CD8-positive, alpha-beta memory T cell (primary cell): Measurements from ENCODE around the gene SPN. TPM values are rescaled to one million over a fixed set of nuclear protein-coding genes. Genes with fewer than 3 reads are reported as not detected.
A peak's percentile ranks its signal among the peaks of the same experiment; 100 is the strongest.
"Not testable (repeated sequence)": the region's sequence is repeated elsewhere in the genome, so short reads cannot be mapped to it uniquely, and the experiment has no call there.

ENCODE experiments used
- CTCF ChIA-PET: fragments of 350-600 bp; sonication (Branson Sonifier 250); formaldehyde crosslinking; loops from one replicate; lab custom pipeline; 2021; ENCODE audit warnings: antibody characterized with exemption; lab: Charles Lee
- POLR2A ChIA-PET: fragments of 350-600 bp; sonication (Branson Sonifier 250); formaldehyde crosslinking; loops from one replicate; lab custom pipeline; 2021; ENCODE audit warnings: antibody characterized with exemption; lab: Charles Lee
- DNase-seq, 5 donors: peaks; one replicate each; pipeline versions ENCODE4 v3.0.0 to v3.0.0-alpha.2; 2020 to 2022; ENCODE audit warnings: mixed read lengths in 1 of 5
- H3K27ac ChIP-seq: one replicate; pipeline ENCODE4 v1.7.0; 2013; ENCODE audit warnings: low read depth, mild to moderate bottlenecking, low read length, moderate library complexity
- H3K27me3 ChIP-seq: 2 replicates; pipeline ENCODE4 v1.7.0; 2013; ENCODE audit warnings: low read length, mild to moderate bottlenecking; ENCODE audit not compliant: insufficient read depth, poor library complexity, severe bottlenecking
- H3K36me3 ChIP-seq: 2 replicates; pipeline ENCODE4 v1.7.0; 2013; ENCODE audit warnings: mild to moderate bottlenecking, low read length, moderate library complexity; ENCODE audit not compliant: insufficient read depth
- H3K4me1 ChIP-seq: 2 replicates; pipeline ENCODE4 v1.7.0; 2013; ENCODE audit warnings: mild to moderate bottlenecking, low read length, moderate library complexity; ENCODE audit not compliant: insufficient read depth
- H3K4me3 ChIP-seq: 2 replicates; pipeline ENCODE4 v1.7.0; 2013; ENCODE audit warnings: mild to moderate bottlenecking, low read length
- H3K9me3 ChIP-seq: 2 replicates; pipeline ENCODE4 v1.7.0; 2013; ENCODE audit warnings: mild to moderate bottlenecking, low read length
- H3K27ac Mint-ChIP-seq, 8 donors: one replicate each; pipeline ENCODE4 v1.8.0; 2020 to 2021; ENCODE audit warnings: mixed read lengths in 8 of 8, mild to moderate bottlenecking in 6 of 8, inconsistent platforms in 3 of 8, moderate library complexity in 3 of 8
- H3K27me3 Mint-ChIP-seq, 2 donors: one replicate each; pipeline ENCODE4 v1.8.0; 2020 to 2021; ENCODE audit warnings: mixed read lengths in 2 of 2, mild to moderate bottlenecking in 1 of 2, moderate library complexity in 1 of 2
- H3K36me3 Mint-ChIP-seq, 3 donors: one replicate each; pipeline ENCODE4 v1.8.0; 2020 to 2021; ENCODE audit warnings: mixed read lengths in 3 of 3, inconsistent platforms in 1 of 3, mild to moderate bottlenecking in 1 of 3
- H3K4me1 Mint-ChIP-seq, 3 donors: one replicate each; pipeline ENCODE4 v1.8.0; 2020 to 2021; ENCODE audit warnings: mixed read lengths in 3 of 3, inconsistent platforms in 1 of 3, mild to moderate bottlenecking in 1 of 3
- H3K4me3 Mint-ChIP-seq, 7 donors: one replicate each; pipeline ENCODE4 v1.8.0; 2020 to 2021; ENCODE audit warnings: mixed read lengths in 7 of 7, mild to moderate bottlenecking in 6 of 7, moderate library complexity in 4 of 7, inconsistent platforms in 2 of 7
- H3K9me3 Mint-ChIP-seq, 5 donors: one replicate each; pipeline ENCODE4 v1.8.0; 2020 to 2022; ENCODE audit warnings: mixed read lengths in 5 of 5, mild to moderate bottlenecking in 3 of 5, moderate library complexity in 2 of 5, inconsistent platforms in 1 of 5
- polyA plus RNA-seq: library from polyadenylated mRNA; unstranded; fragments of 300-500 nt; fragmentation: Illumina TruSeq; gene quantifications from one replicate; pipeline ENCODE4 v1.2.3, GENCODE V29; 2021
- total RNA-seq, 2 experiments: library from RNA; stranded (reverse); gene quantifications; one replicate each; pipeline ENCODE4 v1.2.3, GENCODE V29; 2021

The SPN gene, protein sequence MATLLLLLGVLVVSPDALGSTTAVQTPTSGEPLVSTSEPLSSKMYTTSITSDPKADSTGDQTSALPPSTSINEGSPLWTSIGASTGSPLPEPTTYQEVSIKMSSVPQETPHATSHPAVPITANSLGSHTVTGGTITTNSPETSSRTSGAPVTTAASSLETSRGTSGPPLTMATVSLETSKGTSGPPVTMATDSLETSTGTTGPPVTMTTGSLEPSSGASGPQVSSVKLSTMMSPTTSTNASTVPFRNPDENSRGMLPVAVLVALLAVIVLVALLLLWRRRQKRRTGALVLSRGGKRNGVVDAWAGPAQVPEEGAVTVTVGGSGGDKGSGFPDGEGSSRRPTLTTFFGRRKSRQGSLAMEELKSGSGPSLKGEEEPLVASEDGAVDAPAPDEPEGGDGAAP
- total RNA-seq (100 to 1,000 TPM; 136 to 144 TPM), polyA plus RNA-seq (255 TPM)

DNA sequence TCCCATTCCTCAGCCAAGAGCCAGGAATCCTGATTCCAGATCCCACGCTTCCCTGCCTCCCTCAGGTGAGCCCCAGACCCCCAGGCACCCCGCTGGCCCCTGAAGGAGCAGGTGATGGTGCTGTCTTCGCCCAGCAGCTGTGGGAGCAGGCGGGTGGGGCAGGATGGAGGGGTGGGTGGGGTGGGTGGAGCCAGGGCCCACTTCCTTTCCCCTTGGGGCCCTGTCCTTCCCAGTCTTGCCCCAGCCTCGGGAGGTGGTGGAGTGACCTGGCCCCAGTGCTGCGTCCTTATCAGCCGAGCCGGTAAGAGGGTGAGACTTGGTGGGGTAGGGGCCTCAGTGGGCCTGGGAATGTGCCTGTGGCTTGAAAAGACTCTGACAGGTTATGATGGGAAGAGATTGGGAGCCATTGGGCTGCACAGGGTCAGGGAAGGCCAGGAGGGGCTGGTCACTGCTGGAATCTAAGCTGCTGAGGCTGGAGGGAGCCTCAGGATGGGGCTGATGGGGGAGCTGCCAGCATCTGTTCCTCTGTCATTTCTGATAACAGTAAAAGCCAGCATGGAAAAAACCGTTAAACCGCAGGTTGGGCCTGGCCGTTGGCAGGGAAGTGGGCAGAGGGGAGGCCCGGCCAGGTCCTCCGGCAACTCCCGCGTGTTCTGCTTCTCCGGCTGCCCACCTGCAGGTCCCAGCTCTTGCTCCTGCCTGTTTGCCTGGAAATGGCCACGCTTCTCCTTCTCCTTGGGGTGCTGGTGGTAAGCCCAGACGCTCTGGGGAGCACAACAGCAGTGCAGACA is at the start of gene SPN:
TSS of gene SPN (plus strand) at position 232 of the 791 bp plus-strand sequence. CDS start at position 714, 482 bp downstream.
- peak; percentile 21 to 66 (median 23) for DNase-seq

DNA sequence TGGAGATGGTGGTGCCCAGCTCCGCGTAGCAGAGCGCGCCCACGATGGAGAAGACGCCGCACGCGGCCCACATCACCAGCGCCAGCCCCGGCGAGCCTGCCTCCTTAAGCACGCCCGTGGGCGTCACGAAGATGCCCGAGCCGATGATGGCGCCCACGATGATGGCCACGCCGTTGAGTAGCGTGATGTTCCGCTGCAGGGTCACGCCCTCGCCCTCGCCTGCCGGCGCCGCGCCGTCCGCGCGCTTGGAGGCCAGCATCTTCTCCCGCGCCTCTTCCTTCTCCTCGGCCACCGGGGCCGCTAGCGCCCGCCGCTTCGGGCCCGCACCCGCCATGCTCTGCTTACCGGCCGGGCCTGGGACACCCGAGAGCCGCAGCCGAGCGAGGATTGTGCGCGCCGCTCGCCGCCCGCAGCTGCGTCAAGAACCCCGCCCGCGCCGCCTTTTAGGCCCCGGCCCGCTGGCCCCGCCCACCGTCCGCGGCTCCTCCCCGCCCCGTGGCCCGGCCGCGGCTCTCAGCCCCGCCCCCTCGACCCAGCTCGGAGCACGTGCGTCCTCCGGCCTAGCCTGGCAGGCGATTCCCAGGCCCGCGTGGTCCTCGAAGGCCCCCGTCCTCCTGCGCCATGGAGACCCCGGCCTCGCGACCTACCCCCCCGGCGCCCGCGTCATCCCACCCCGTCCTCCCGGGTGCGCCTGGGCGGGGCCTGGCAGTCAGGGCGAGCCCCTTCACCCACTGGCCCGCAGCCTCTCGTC is 49.6 kb upstream of the SPN start:
- H3K27me3 Mint-ChIP-seq, H3K36me3 ChIP-seq, CTCF ChIA-PET, H3K9me3 Mint-ChIP-seq, H3K9me3 ChIP-seq, H3K4me1 ChIP-seq, H3K27me3 ChIP-seq: not testable (repeated sequence)
- H3K4me3 ChIP-seq: peak overlapping the region; percentile 71
- Mint-ChIP-seq H3K36me3 (peaks cover 0 to 11% (median 0%) of the 10 kb centered on the region in 3 donors), H3K4me3 (peak overlapping the region; percentile 87 to 92 (median 91)), H3K27ac (peak overlapping the region; percentile 82 to 96 (median 92)), H3K4me1 (peaks cover 19 to 21% (median 20%) of the 10 kb centered on the region in 3 donors)
- peak; percentile 85 to 90 (median 86) for DNase-seq
- peak overlapping the region; percentile 65 for H3K27ac ChIP-seq
- POLR2A ChIA-PET: interaction anchor here (0.7 to 2.5 kb wide), 2 partner anchors 18 to 625 kb away, joined by 3 to 11 read pairs; no protein-coding TSS in a partner anchor

More for the DNA sequence above, at the start of gene SPN:
- no peaks in the 10 kb centered on the region for H3K36me3 ChIP-seq
- H3K9me3 ChIP-seq: no peaks in the 10 kb centered on the region
- ChIA-PET POLR2A (interaction anchor here (0.8 kb wide), 1 partner anchor 16 kb away, joined by 4 read pairs; the partner anchor contains the start of gene QPRT), CTCF (interaction anchor here (0.7 to 1.3 kb wide), 6 partner anchors 22 to 664 kb away, joined by 3 to 5 read pairs (median 3); no protein-coding TSS in a partner anchor)
- peak within 1 kb of the TSS; percentile 83 for H3K4me3 ChIP-seq
- peak within 1 kb of the TSS; percentile 77 for H3K27ac ChIP-seq
- Mint-ChIP-seq H3K4me1 (peaks cover 57 to 69% (median 64%) of the 10 kb centered on the region in 3 donors), H3K27ac (peak within 1 kb of the TSS; percentile 92 to 99 (median 98)), H3K27me3 (peaks cover 0 to 9% of the 10 kb centered on the region in 2 donors), H3K9me3 (peaks cover 0 to 4% (median 0%) of the 10 kb centered on the region in 5 donors), H3K4me3 (peak within 1 kb of the TSS; percentile 98 to 100 (median 99)), H3K36me3 (peaks cover 12 to 45% (median 18%) of the 10 kb centered on the region in 3 donors)
- H3K4me1 ChIP-seq: peaks cover 43% of the 10 kb centered on the region
- no peaks in the 10 kb centered on the region for H3K27me3 ChIP-seq

DNA sequence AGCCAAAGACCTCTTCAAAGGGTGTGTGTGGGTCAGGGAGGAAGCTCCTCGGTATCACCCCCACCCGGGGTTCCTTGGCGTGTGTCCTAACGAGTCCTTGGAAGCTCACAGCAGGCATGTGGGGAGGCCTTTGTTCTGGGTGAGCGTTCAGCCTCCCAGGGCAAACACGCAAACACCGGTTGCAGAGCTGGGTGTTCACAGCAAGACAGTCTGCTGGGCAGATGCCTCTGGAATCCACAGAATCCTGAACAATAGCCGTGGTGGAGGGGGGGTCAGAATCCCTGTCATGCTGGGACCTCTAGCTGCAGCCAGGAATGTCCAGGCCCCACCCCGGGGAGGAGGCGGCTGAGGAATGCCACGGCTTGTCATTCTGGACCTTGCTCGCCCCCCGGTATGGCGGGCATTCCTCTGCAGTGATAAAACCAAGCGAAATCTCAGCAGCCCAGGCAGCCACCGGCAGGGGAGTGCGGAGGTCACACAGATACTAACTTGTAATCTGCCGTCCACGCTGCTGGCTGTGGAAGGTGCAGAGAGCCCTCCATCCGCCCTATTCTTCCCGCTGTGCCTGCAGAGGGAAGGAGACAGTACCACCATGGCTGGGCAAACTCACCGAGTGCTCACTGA is 48.2 kb upstream of the SPN start:
- H3K9me3 ChIP-seq, DNase-seq, H3K9me3 Mint-ChIP-seq, H3K4me1 ChIP-seq, H3K36me3 Mint-ChIP-seq, H3K27ac Mint-ChIP-seq, CTCF ChIA-PET, POLR2A ChIA-PET, H3K27ac ChIP-seq, H3K36me3 ChIP-seq, H3K4me3 ChIP-seq, H3K27me3 ChIP-seq, H3K27me3 Mint-ChIP-seq: not testable (repeated sequence)
- Mint-ChIP-seq H3K4me1 (peaks cover 11 to 15% (median 12%) of the 10 kb centered on the region in 3 donors), H3K4me3 (peak overlapping the region in 1 of 7 donors; percentile 28)

- Mint-ChIP-seq H3K27ac (peak overlapping the region in 2 of 8 donors; percentile 34 to 53), H3K4me1 (peaks cover 11 to 13% (median 12%) of the 10 kb centered on the region in 3 donors), H3K4me3 (peak overlapping the region in 1 of 7 donors; percentile 79)
- DNase-seq, POLR2A ChIA-PET, H3K9me3 Mint-ChIP-seq, H3K27me3 Mint-ChIP-seq, H3K4me1 ChIP-seq, H3K27ac ChIP-seq, H3K27me3 ChIP-seq, H3K36me3 Mint-ChIP-seq, H3K9me3 ChIP-seq, H3K4me3 ChIP-seq, H3K36me3 ChIP-seq, CTCF ChIA-PET: not testable (repeated sequence)
These were observed 46.9 kb upstream of the SPN start for GRCh38 chr16:29616127-29616526.

DNA sequence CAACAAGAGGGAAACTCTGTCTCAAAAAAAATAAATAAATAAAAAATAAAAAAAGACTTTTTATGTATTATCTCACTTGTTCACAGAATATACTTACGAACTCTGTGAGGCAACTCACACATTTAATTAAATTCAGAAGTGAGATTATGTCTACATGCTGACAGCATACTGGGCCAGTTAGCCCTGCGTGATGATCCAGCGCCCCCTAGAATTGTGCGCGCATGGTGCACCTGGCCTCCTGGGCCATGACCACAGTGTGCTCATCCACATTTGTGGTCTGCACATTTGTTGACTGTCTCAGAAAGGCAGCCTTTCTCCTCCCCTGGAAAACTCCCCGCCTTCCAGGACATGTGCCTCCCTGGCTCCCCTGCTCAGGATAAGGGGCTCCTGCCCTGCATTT is 42.5 kb upstream of the SPN start:
- CTCF ChIA-PET, H3K9me3 ChIP-seq, H3K4me3 ChIP-seq, H3K9me3 Mint-ChIP-seq, H3K27ac ChIP-seq, H3K27me3 ChIP-seq, H3K27ac Mint-ChIP-seq, H3K4me1 Mint-ChIP-seq, H3K4me1 ChIP-seq, H3K36me3 ChIP-seq, H3K27me3 Mint-ChIP-seq, H3K36me3 Mint-ChIP-seq, H3K4me3 Mint-ChIP-seq, POLR2A ChIA-PET: not testable (repeated sequence)
- DNase-seq: peak in 1 of 5 donors; percentile 50

DNA sequence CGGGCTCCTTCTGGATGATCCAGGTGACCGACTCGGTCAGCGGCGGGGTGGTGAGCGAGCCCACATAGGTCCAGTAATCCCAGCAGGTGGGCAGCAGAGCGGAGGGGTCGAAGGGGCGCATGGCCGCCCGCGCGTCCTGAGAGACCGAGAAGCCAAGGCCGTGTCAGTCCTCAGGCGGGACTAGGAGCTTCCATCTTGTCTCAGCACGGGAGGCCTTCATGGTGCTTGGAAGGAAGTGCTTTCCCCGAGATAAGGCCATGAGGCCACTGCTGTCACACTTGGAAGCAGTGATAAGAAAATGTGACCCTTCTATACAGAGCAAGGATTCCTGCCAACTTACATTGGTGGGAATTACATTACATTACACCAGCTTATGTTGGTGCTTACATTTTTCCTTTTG is 40.3 kb upstream of the SPN start:
- peaks cover 11 to 14% (median 11%) of the 10 kb centered on the region in 3 donors for H3K4me1 Mint-ChIP-seq
- not testable (repeated sequence) for H3K36me3 Mint-ChIP-seq

GRCh38 chr16:29623253-29623652 is 39.8 kb upstream of the SPN start:
- H3K27ac ChIP-seq, H3K9me3 ChIP-seq, H3K27ac Mint-ChIP-seq, DNase-seq, H3K27me3 ChIP-seq, H3K36me3 ChIP-seq, H3K4me3 Mint-ChIP-seq, H3K27me3 Mint-ChIP-seq, H3K9me3 Mint-ChIP-seq, POLR2A ChIA-PET, H3K36me3 Mint-ChIP-seq, H3K4me1 ChIP-seq, CTCF ChIA-PET, H3K4me3 ChIP-seq: not testable (repeated sequence)
- peaks cover 11 to 17% (median 13%) of the 10 kb centered on the region in 3 donors for H3K4me1 Mint-ChIP-seq

More for the DNA sequence above, 40.3 kb upstream of the SPN start:
- H3K27me3 ChIP-seq, H3K4me1 ChIP-seq, H3K4me3 ChIP-seq, H3K27ac Mint-ChIP-seq, H3K27ac ChIP-seq, H3K9me3 Mint-ChIP-seq, DNase-seq, H3K9me3 ChIP-seq, H3K36me3 ChIP-seq, CTCF ChIA-PET, POLR2A ChIA-PET, H3K27me3 Mint-ChIP-seq, H3K4me3 Mint-ChIP-seq: not testable (repeated sequence)
